HL-60 (cell line): ENCODE measurements around the gene CCNI2.

Source experiments
- DNase-seq, 2 experiments: peaks; one replicate each; pipeline ENCODE4 v3.0.0-alpha.2; 2010 to 2020; ENCODE audit warnings: low read depth in 1 of 2, low spot score in 1 of 2
- H3K27ac ChIP-seq: fragments of 250-450 bp; sonication (Bioruptor Pico); replicated peaks from 2 replicates; pipeline ENCODE4 v1.5.1; 2020; ENCODE audit warnings: mild to moderate bottlenecking, moderate library complexity
- H3K27me3 ChIP-seq: fragments of 250-450 bp; sonication (Bioruptor Pico); 2 replicates; pipeline ENCODE4 v1.5.1; 2021; ENCODE audit warnings: mild to moderate bottlenecking, moderate library complexity; ENCODE audit not compliant: insufficient read depth, poor library complexity, severe bottlenecking
- H3K4me3 ChIP-seq: replicated peaks from 2 replicates; pipeline ENCODE4 v1.5.1; 2011; ENCODE audit warnings: mild to moderate bottlenecking, control low read depth, low read length; ENCODE audit not compliant: insufficient read depth
- CTCF ChIP-seq: IDR thresholded peaks from one replicate; pipeline ENCODE4 v1.5.1; 2011; ENCODE audit warnings: low read length, control low read depth, inconsistent platforms; ENCODE audit not compliant: insufficient read depth
- GABPA ChIP-seq: IDR thresholded peaks from 2 replicates; pipeline ENCODE4 v1.6.1; 2012; ENCODE audit warnings: low read depth
- POLR2AphosphoS5 ChIP-seq: IDR thresholded peaks from 2 replicates; pipeline ENCODE4 v1.6.1; 2012; ENCODE audit warnings: low read depth
- REST ChIP-seq: IDR thresholded peaks from 2 replicates; pipeline ENCODE4 v1.6.1; 2012; ENCODE audit warnings: low read depth; ENCODE audit not compliant: insufficient replicate concordance
- SPI1 ChIP-seq: IDR thresholded peaks from 2 replicates; pipeline ENCODE4 v1.6.1; 2012; ENCODE audit warnings: low read depth, mild to moderate bottlenecking, borderline replicate concordance

The CCNI2 gene

GRCh38 chr5:132729896-132730295 is 17.3 kb upstream of the CCNI2 start:
- no peak for DNase-seq
- TF ChIP-seq GABPA (no peak), POLR2AphosphoS5 (no peak), CTCF (no peak), SPI1 (no peak), REST (no peak)
- Histone ChIP-seq H3K27ac (no peak overlapping the region), H3K27me3 (no peaks in the 10 kb centered on the region), H3K4me3 (no peak overlapping the region)

- Histone ChIP-seq H3K27me3 (no peaks in the 10 kb centered on the region), H3K4me3 (no peak overlapping the region), H3K27ac (no peak overlapping the region)
- DNase-seq = no peak
- TF ChIP-seq GABPA = no peak
Observed at GRCh38 chr5:132733499-132734148, 13.6 kb upstream of the CCNI2 start.

GRCh38 chr5:132734687-132735086 is 12.5 kb upstream of the CCNI2 start:
- no peak overlapping the region for H3K27ac ChIP-seq
- DNase-seq = no peak
- no peak overlapping the region for H3K4me3 ChIP-seq
- H3K27me3 ChIP-seq = no peaks in the 10 kb centered on the region
- TF ChIP-seq SPI1 (no peak), REST (no peak), POLR2AphosphoS5 (no peak), CTCF (no peak), GABPA (no peak)

- H3K27me3 ChIP-seq = no peaks in the 10 kb centered on the region
- peak; percentile 79 to 90 for DNase-seq
- no peak for TF ChIP-seq REST
- no peak for TF ChIP-seq SPI1
- no peak for TF ChIP-seq CTCF
- no peak for TF ChIP-seq GABPA
- TF ChIP-seq POLR2AphosphoS5 = no peak
- peak within 1 kb of the TSS; percentile 81 for H3K4me3 ChIP-seq
- H3K27ac ChIP-seq = no peak within 1 kb of the TSS
Observed at GRCh38 chr5:132736853-132737833, 10.1 kb upstream of the CCNI2 start, which contains the start of gene KIF3A. Gene KIF3A (minus strand): TSS chr5:132737546. CDS start chr5:132737419, 127 bp downstream.
